ENCODE data around the gene TMEM18. TPM values are rescaled to one million over a fixed set of nuclear protein-coding genes. Genes with fewer than 3 reads are reported as not detected.

Gene TMEM18
- polyA plus RNA-seq, 1 of the 3 experiments (the other 2 are of a cell fraction) = 29.3 TPM

DNA sequence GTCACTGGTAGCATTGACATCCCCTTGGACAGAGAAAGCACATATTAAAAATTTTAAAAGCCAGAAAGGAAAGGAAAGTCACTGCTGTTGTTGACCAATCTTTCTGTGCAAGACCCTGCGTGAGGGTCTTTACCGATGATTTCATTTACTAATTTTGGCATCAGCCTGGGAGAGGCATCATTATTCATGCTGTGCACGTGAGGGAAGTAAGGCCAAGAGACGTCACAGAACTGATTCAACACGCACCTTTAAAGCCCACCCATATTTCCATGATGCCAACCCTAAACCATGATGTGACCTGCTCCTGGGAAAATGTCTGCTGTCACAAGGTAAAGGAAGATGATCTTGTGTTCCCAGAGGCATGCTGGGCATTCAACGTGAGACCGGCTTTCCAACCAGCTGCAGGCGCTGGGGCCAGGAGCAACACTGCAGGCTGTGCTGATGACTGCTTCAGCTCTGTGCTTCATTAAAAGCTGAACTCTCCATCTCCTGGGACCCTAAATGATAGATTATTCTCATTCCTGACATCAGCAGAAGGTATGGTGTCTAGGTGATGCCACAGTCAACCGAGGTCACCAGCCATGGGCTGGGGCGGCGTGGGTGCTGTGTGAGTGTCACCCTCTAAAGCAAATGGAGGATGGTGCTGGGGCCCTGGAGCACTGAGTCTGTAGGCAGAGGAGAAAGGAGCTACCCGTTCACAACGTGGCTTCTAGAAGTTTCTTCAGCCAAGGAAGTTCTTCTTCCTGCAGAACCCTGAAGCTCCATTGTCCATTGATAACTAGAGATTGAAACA, 53.9 kb downstream of the TMEM18 start:
- Histone ChIP-seq H3K9me2 (no peaks in the 10 kb centered on the region), H3K36me3 (replicated peaks in 1 of 2; ENCODE audit: control insufficient read depth in 1 of 2, insufficient read depth in 2 of 2, low read length in 1 of 2) (no peaks in the 10 kb centered on the region), H3K4me3 (ENCODE audit: low read depth in 2 of 2, low read length in 1 of 2) (no peak overlapping the region), H3K9me3 (no peaks in the 10 kb centered on the region; the same call in 1 of the 2 replicates), H3K9ac (no peak overlapping the region), H3K4me1 (ENCODE audit: control insufficient read depth in 1 of 2, insufficient read depth in 2 of 2, low read depth in 1 of 2, low read length in 1 of 2) (peaks cover 0 to 46% of the 10 kb centered on the region in 2 experiments; a peak in 2 of 4 replicates), H3K4me2 (no peak overlapping the region), H3K27me3 (ENCODE audit: insufficient read depth) (no peaks in the 10 kb centered on the region), H3F3A (replicated peaks; ENCODE audit: insufficient read depth) (no peaks in the 10 kb centered on the region), H2AFZ (ENCODE audit: low read depth) (no peak overlapping the region), H3K79me2 (ENCODE audit: insufficient read depth) (no peaks in the 10 kb centered on the region), H4K20me1 (ENCODE audit: insufficient read depth) (no peaks in the 10 kb centered on the region), H3K27ac (ENCODE audit: low read depth in 2 of 2, low read length in 1 of 2) (peak overlapping the region in 1 of 2 experiments; percentile 96; a peak in 2 of 4 replicates)
- POLR2A ChIA-PET = no interaction called here
- DNase-seq = no peak
- CTCF ChIA-PET = interaction anchor here (0.6 to 5.9 kb wide), 10 partner anchors 11 to 213 kb away, joined by 3 to 39 read pairs (median 4); no protein-coding TSS in a partner anchor
- TF ChIP-seq TCF12 (IDR thresholded peaks at IDR 0.05) = no peak
- TF ChIP-seq, protein P1, sequence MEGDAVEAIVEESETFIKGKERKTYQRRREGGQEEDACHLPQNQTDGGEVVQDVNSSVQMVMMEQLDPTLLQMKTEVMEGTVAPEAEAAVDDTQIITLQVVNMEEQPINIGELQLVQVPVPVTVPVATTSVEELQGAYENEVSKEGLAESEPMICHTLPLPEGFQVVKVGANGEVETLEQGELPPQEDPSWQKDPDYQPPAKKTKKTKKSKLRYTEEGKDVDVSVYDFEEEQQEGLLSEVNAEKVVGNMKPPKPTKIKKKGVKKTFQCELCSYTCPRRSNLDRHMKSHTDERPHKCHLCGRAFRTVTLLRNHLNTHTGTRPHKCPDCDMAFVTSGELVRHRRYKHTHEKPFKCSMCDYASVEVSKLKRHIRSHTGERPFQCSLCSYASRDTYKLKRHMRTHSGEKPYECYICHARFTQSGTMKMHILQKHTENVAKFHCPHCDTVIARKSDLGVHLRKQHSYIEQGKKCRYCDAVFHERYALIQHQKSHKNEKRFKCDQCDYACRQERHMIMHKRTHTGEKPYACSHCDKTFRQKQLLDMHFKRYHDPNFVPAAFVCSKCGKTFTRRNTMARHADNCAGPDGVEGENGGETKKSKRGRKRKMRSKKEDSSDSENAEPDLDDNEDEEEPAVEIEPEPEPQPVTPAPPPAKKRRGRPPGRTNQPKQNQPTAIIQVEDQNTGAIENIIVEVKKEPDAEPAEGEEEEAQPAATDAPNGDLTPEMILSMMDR (IDR thresholded peaks at IDR 0.05) = no peak
- no peak for TF ChIP-seq EZH2phosphoT487 (IDR thresholded peaks at IDR 0.05; ENCODE audit: borderline replicate concordance, low read depth)
- no peak for TF ChIP-seq IRF3 (IDR thresholded peaks at IDR 0.05; ENCODE audit: low read depth, low read length)
- no peak for TF ChIP-seq SIN3A (IDR thresholded peaks at IDR 0.05; ENCODE audit: borderline replicate concordance, low read depth, low read length)
- TF ChIP-seq POLR2AphosphoS5 (IDR thresholded peaks at IDR 0.05; ENCODE audit: low read depth, low read length) = no peak
- TF ChIP-seq, protein P2, sequence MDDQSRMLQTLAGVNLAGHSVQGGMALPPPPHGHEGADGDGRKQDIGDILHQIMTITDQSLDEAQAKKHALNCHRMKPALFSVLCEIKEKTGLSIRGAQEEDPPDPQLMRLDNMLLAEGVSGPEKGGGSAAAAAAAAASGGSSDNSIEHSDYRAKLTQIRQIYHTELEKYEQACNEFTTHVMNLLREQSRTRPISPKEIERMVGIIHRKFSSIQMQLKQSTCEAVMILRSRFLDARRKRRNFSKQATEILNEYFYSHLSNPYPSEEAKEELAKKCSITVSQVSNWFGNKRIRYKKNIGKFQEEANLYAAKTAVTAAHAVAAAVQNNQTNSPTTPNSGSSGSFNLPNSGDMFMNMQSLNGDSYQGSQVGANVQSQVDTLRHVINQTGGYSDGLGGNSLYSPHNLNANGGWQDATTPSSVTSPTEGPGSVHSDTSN (IDR thresholded peaks at IDR 0.05) = no peak
- TF ChIP-seq TAF1 (IDR thresholded peaks at IDR 0.05; ENCODE audit: borderline replicate concordance, low read depth, low read length) = no peak
- WGBS (ENCODE audit: low lambda C conversion rate) = 52% methylated on average over 13 of the region's 13 CpGs

DNA sequence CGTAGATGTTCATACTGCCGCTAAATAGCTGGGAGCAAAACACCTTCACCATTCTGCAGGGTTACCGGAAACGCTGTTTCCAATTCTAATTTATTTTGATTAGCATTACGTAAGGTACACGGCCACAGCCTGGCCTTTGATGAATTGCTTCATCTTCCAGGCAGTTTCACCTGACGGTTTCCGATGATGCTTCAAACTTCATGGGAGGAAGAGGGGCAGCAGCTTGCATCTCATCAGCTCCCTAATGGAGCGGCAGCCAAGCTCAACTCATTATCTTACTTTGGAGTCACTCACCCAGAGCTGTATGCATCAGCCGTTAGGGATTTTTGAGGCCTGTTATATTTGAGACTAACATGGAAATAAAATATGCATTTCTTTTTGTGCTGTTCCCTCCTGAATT, 54.8 kb downstream of the TMEM18 start:
- ChIA-PET POLR2A (no interaction called here), CTCF (interaction anchor here (1.0 to 5.9 kb wide), 7 partner anchors 9 to 93 kb away, joined by 3 to 39 read pairs (median 4); no protein-coding TSS in a partner anchor)
- H3K27ac ChIP-seq (ENCODE audit: low read depth in 2 of 2, low read length in 1 of 2) = no peak overlapping the region; a peak in 1 of 4 replicates
- H3F3A ChIP-seq (replicated peaks; ENCODE audit: insufficient read depth) = no peaks in the 10 kb centered on the region
- H3K9me3 ChIP-seq = no peaks in the 10 kb centered on the region; the same call in 1 of the 2 replicates
- no peak for DNase-seq
- no peak overlapping the region for H3K9ac ChIP-seq
- no peaks in the 10 kb centered on the region for H3K36me3 ChIP-seq (replicated peaks in 1 of 2; ENCODE audit: control insufficient read depth in 1 of 2, insufficient read depth in 2 of 2, low read length in 1 of 2)
- no peak overlapping the region for H2AFZ ChIP-seq (ENCODE audit: low read depth)
- no peaks in the 10 kb centered on the region for H4K20me1 ChIP-seq (ENCODE audit: insufficient read depth)
- no peaks in the 10 kb centered on the region for H3K27me3 ChIP-seq (ENCODE audit: insufficient read depth)
- TF ChIP-seq FOXM1 (IDR thresholded peaks at IDR 0.05; ENCODE audit: low read depth) (no peak), RFX5 (IDR thresholded peaks at IDR 0.05; ENCODE audit: low read length) (no peak), SMC3 (IDR thresholded peaks at IDR 0.05; ENCODE audit: low read depth, low read length) (no peak), YY1 (IDR thresholded peaks at IDR 0.05; ENCODE audit: low read depth) (no peak), NFIC (IDR thresholded peaks at IDR 0.05; ENCODE audit: borderline replicate concordance) (no peak), IRF3 (IDR thresholded peaks at IDR 0.05; ENCODE audit: low read depth, low read length) (no peak), EZH2phosphoT487 (IDR thresholded peaks at IDR 0.05; ENCODE audit: borderline replicate concordance, low read depth) (no peak), ELF1 (IDR thresholded peaks at IDR 0.05) (no peak), TEAD4 (IDR thresholded peaks at IDR 0.05; ENCODE audit: borderline replicate concordance, insufficient read depth) (no peak), RCOR1 (IDR thresholded peaks at IDR 0.05; ENCODE audit: low read length) (no peak), MEF2A (IDR thresholded peaks at IDR 0.05; ENCODE audit: borderline replicate concordance, low read depth) (no peak)
- TF ChIP-seq, protein P3, sequence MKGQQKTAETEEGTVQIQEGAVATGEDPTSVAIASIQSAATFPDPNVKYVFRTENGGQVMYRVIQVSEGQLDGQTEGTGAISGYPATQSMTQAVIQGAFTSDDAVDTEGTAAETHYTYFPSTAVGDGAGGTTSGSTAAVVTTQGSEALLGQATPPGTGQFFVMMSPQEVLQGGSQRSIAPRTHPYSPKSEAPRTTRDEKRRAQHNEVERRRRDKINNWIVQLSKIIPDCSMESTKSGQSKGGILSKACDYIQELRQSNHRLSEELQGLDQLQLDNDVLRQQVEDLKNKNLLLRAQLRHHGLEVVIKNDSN (IDR thresholded peaks at IDR 0.05; ENCODE audit: borderline replicate concordance, low read depth) = no peak
- H3K79me2 ChIP-seq (ENCODE audit: insufficient read depth) = no peaks in the 10 kb centered on the region
- whole genome bisulfite sequencing (ENCODE audit: low lambda C conversion rate) = 68% methylated on average over 10 of the region's 10 CpGs
- no peak overlapping the region for H3K4me2 ChIP-seq
- H3K9me2 ChIP-seq = no peaks in the 10 kb centered on the region
- peaks cover 0 to 39% of the 10 kb centered on the region in 2 experiments; a peak in 2 of 4 replicates for H3K4me1 ChIP-seq (ENCODE audit: control insufficient read depth in 1 of 2, insufficient read depth in 2 of 2, low read depth in 1 of 2, low read length in 1 of 2)
- no peak overlapping the region for H3K4me3 ChIP-seq (ENCODE audit: low read depth in 2 of 2, low read length in 1 of 2)

Data from SK-N-SH (cell line).